ENCODE measurements around the gene HSPA9.

The HSPA9 gene

GRCh38 chr5:138553437-138554095 is 21.6 kb downstream of the HSPA9 start:
- no peak overlapping the region for H3K4me3 ChIP-seq (ENCODE audit: control insufficient read depth, low read depth, low read length)
- TF ChIP-seq, protein P1, sequence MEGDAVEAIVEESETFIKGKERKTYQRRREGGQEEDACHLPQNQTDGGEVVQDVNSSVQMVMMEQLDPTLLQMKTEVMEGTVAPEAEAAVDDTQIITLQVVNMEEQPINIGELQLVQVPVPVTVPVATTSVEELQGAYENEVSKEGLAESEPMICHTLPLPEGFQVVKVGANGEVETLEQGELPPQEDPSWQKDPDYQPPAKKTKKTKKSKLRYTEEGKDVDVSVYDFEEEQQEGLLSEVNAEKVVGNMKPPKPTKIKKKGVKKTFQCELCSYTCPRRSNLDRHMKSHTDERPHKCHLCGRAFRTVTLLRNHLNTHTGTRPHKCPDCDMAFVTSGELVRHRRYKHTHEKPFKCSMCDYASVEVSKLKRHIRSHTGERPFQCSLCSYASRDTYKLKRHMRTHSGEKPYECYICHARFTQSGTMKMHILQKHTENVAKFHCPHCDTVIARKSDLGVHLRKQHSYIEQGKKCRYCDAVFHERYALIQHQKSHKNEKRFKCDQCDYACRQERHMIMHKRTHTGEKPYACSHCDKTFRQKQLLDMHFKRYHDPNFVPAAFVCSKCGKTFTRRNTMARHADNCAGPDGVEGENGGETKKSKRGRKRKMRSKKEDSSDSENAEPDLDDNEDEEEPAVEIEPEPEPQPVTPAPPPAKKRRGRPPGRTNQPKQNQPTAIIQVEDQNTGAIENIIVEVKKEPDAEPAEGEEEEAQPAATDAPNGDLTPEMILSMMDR (conservative IDR thresholded peaks at IDR 0.05; ENCODE audit: control insufficient read depth, insufficient read depth, low read depth, low read length): no peak
- DNase-seq (ENCODE audit: low read depth): no peak

GRCh38 chr5:138552657-138553056 is 22.5 kb downstream of the HSPA9 start:
- TF ChIP-seq, protein P1 (conservative IDR thresholded peaks at IDR 0.05; ENCODE audit: control insufficient read depth, insufficient read depth, low read depth, low read length): no peak
- no peak for DNase-seq (ENCODE audit: low read depth)
- no peak overlapping the region for H3K4me3 ChIP-seq (ENCODE audit: control insufficient read depth, low read depth, low read length)

DNA sequence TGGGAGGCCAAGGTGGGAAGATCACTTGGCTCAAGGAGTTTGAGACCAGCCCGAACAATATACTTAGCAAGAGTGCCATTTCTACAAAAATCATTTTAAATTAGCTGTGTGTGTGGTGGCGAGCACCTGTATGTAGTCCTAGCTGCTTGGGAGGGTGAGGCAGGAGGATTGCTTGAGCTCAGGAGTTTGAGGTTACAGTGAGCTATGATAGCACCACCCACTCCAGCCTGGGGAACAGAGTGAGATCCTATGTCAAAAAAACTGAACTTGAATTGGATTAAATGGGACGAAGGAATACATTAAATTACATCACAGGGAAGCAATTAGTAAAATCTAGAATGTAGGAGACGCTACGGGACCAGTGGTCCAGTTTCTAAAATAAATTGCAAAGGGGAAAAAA is 25.8 kb downstream of the HSPA9 start:
- no peak for DNase-seq (ENCODE audit: low read depth)
- no peak overlapping the region for H3K4me3 ChIP-seq (ENCODE audit: control insufficient read depth, low read depth, low read length)
- TF ChIP-seq, protein P1 (conservative IDR thresholded peaks at IDR 0.05; ENCODE audit: control insufficient read depth, insufficient read depth, low read depth, low read length): no peak

DNA sequence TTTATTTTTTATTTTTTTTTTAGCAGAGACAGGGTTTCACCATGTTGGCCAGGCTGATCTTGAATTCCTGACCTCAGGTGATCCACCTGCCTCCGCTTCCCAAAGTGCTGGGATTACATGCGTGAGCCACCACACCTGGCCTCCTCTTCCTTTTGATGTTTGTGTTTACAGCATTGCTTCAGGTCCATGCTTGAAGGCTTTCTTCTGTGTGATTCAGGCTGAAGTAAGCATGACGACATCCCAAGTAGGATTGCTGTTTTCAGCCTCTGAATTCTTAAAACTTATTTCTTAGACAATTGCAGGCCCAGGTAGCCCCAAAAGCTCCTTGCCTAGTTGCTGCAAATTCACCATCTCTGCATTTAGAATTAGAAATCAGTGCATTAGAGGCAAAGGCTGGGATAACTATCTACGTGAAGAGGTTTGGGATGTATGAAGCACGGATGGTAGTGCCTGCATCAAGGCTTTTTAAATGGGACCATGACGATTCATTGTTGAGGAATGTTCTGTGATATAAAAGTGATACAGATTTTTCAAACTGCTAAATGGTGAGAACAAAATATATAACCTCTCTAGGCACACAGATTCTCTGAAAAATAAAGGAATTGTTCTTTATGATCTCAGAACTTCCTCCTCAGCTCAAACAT is 29.2 kb downstream of the HSPA9 start:
- peak; percentile 47 for DNase-seq (ENCODE audit: low read depth)
- TF ChIP-seq, protein P1 (conservative IDR thresholded peaks at IDR 0.05; ENCODE audit: control insufficient read depth, insufficient read depth, low read depth, low read length): no peak

DNA sequence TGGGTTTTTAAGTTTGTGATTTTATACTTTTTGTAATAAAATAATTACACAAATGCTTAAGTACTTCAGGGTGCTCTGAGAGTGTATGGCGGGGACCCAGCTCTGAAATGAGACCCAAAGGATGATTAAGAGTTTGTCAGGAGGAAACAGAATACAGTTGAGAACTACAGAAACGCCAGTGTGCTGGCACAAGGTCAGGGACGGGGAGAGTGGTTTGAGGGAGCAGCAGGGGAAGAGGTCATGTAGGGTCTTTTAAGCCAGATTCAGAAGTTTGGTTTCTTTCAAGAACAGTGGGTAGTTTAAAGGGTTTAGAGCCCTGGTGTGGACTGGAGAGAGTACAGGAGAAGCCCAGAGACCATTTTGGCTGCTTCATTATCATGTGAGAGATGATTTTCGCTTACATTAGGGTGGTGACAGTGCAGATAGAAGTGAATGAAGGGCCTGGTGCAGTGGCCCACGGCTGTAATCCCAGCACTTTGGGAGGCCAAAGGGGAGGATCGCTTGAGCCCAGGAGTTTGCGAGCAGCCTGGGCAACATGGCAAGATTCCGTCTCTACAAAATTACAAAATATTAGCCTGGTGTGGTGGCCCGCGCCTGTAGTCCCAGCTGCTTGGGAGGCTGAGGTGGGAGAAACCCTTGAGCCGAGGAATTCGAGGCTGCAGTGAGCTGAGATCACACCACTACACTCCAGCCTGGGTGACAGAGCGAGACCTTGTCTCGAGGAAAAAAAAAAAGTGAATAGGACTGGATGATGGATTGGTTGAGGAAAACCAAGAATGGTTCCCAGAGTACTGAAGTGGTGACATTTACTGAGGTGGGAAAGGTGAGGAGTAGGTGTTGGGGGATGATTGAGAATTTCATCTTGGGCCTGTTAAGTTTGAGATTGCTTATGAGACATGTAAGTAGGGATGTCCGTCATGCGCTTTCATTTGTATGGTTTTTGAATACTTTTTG is 30.7 kb downstream of the HSPA9 start:
- DNase-seq (ENCODE audit: low read depth): peak; percentile 69
- TF ChIP-seq, protein P1 (conservative IDR thresholded peaks at IDR 0.05; ENCODE audit: control insufficient read depth, insufficient read depth, low read depth, low read length): no peak
- peak overlapping the region; percentile 95 for H3K4me3 ChIP-seq (ENCODE audit: control insufficient read depth, low read depth, low read length)

More for the DNA sequence above, 29.2 kb downstream of the HSPA9 start:
- no peak overlapping the region for H3K4me3 ChIP-seq (ENCODE audit: control insufficient read depth, low read depth, low read length)

DNA sequence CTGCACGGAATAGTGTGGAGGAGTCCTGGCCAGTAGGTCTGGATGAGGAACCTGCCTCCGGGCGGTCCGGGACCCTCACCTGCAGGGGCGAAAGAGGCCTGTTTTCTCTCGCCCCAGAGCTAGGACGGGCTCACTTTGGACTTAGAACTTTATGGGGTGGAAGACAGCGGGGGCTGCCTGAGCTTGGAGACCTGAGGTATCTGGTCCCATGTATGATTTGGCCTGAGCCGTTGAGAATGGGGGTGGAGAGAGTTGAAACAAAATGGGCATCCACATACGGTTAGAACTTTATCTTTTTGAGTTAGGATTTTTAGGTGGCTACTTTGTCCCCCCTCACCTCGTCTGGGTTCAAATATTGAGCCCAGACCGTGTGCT is 31.5 kb downstream of the HSPA9 start:
- TF ChIP-seq, protein P1 (conservative IDR thresholded peaks at IDR 0.05; ENCODE audit: control insufficient read depth, insufficient read depth, low read depth, low read length): no peak
- DNase-seq (ENCODE audit: low read depth): no peak
- H3K4me3 ChIP-seq (ENCODE audit: control insufficient read depth, low read depth, low read length): peak overlapping the region; percentile 95

All from fibroblast of mammary gland (primary cell).